ENCODE measurements around the gene CDIP1.

DNA sequence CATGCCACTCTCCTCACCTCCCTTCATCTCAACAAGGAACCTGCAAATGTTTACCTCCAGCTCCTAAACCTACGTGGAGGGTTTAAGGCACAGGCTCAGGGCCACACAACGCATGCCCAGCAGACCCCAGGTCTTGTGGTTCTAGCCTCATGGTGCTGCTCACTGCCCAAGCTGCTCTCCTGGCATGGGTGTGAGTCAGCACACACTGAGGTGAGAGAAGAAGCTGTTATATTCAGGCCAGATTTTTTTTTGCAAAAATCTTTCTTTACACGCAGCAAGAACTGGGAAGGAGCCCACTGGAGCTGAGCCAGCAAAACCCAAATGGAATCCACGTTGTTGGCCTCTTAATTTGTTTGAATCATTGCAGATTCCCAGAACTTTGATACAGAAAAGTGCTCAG lies 12.0 kb upstream of the CDIP1 start:
- TF ChIP-seq, protein P1, sequence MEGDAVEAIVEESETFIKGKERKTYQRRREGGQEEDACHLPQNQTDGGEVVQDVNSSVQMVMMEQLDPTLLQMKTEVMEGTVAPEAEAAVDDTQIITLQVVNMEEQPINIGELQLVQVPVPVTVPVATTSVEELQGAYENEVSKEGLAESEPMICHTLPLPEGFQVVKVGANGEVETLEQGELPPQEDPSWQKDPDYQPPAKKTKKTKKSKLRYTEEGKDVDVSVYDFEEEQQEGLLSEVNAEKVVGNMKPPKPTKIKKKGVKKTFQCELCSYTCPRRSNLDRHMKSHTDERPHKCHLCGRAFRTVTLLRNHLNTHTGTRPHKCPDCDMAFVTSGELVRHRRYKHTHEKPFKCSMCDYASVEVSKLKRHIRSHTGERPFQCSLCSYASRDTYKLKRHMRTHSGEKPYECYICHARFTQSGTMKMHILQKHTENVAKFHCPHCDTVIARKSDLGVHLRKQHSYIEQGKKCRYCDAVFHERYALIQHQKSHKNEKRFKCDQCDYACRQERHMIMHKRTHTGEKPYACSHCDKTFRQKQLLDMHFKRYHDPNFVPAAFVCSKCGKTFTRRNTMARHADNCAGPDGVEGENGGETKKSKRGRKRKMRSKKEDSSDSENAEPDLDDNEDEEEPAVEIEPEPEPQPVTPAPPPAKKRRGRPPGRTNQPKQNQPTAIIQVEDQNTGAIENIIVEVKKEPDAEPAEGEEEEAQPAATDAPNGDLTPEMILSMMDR (conservative IDR thresholded peaks at IDR 0.05; ENCODE audit: low read length): no peak
- no peak for TF ChIP-seq EZH2phosphoT487 (IDR thresholded peaks at IDR 0.05; ENCODE audit: borderline replicate concordance, low read depth, low read length)

Measured in OCI-LY7 (cell line).